ENCODE results near the gene UGT1A7. TPM values are rescaled to one million over a fixed set of nuclear protein-coding genes. Genes with fewer than 3 reads are reported as not detected.

UGT1A7 gene
- total and polyA plus RNA-seq, 9 of the 15 experiments (the other 6 are each of a cell fraction or from before 2014, with no cell fraction given) = not detected

- no peak for DNase-seq (ENCODE audit: extremely low read depth in 1 of 4, low spot score in 3 of 4)
- BruUV-seq (replicated peaks) = no TSS peak
These were observed 110.2 kb downstream of the UGT1A7 start for GRCh38 chr2:233791883-233792329.

More at GRCh38 chr2:233791883-233792329, 110.2 kb downstream of the UGT1A7 start:
- no peak overlapping the region for H2AFZ ChIP-seq (ENCODE audit: low read depth, low read length)
- no peak for TF ChIP-seq CC2D1A (IDR thresholded peaks at IDR 0.05)
- TF ChIP-seq FOXO4 (CRISPR knock-in tag; IDR thresholded peaks at IDR 0.05) = no peak
- TF ChIP-seq BACH1 (tag; IDR thresholded peaks at IDR 0.05) = no peak
- no peak for TF ChIP-seq CBX8 (IDR thresholded peaks at IDR 0.05; ENCODE audit: borderline replicate concordance, extremely low read depth, low read depth, low read length, poor library complexity, severe bottlenecking)
- TF ChIP-seq, protein P1, sequence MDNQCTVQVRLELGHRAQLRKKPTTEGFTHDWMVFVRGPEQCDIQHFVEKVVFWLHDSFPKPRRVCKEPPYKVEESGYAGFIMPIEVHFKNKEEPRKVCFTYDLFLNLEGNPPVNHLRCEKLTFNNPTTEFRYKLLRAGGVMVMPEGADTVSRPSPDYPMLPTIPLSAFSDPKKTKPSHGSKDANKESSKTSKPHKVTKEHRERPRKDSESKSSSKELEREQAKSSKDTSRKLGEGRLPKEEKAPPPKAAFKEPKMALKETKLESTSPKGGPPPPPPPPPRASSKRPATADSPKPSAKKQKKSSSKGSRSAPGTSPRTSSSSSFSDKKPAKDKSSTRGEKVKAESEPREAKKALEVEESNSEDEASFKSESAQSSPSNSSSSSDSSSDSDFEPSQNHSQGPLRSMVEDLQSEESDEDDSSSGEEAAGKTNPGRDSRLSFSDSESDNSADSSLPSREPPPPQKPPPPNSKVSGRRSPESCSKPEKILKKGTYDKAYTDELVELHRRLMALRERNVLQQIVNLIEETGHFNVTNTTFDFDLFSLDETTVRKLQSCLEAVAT (IDR thresholded peaks at IDR 0.05) = no peak
- no peak for TF ChIP-seq ZNF431 (CRISPR knock-in tag; IDR thresholded peaks at IDR 0.05)
- TF ChIP-seq ARNT (IDR thresholded peaks at IDR 0.05) = no peak
- no peak for TF ChIP-seq ZC3H8 (IDR thresholded peaks at IDR 0.05)
- no peak for TF ChIP-seq ZNF324 (CRISPR knock-in tag; IDR thresholded peaks at IDR 0.05)
- no peak for TF ChIP-seq OTX1 (CRISPR knock-in tag; IDR thresholded peaks at IDR 0.05)
- no peak for TF ChIP-seq ZNF75A (CRISPR knock-in tag; IDR thresholded peaks at IDR 0.05)
- TF ChIP-seq PTRF (tag; IDR thresholded peaks at IDR 0.05) = no peak
- TF ChIP-seq SAFB (IDR thresholded peaks at IDR 0.05; ENCODE audit: borderline replicate concordance, low read depth, low read length) = no peak
- TF ChIP-seq ZNF212 (CRISPR knock-in tag; IDR thresholded peaks at IDR 0.05) = no peak
- no peak for TF ChIP-seq KLF1 (tag; IDR thresholded peaks at IDR 0.05)
- no peak for TF ChIP-seq NUFIP1 (IDR thresholded peaks at IDR 0.05; ENCODE audit: partially characterized antibody)
- TF ChIP-seq ZNF444 (CRISPR knock-in tag; IDR thresholded peaks at IDR 0.05) = no peak
- TF ChIP-seq ZNF695 (CRISPR knock-in tag; IDR thresholded peaks at IDR 0.05) = no peak
- 0% methylated on average over 2 of the region's 9 CpGs for WGBS (ENCODE audit: insufficient coverage, low coverage, missing lambda C conversion rate)
- H3K9me3 ChIP-seq (replicated peaks; ENCODE audit: control insufficient read depth, insufficient read depth, low read depth, low read length) = no peaks in the 10 kb centered on the region
- in situ Hi-C loops (cut with MboI) (no loop called here), intact Hi-C loops (cut with micrococcal nuclease) (no loop called here)
- no peaks in the 10 kb centered on the region for H4K20me1 ChIP-seq (replicated peaks; ENCODE audit: control insufficient read depth, insufficient read depth, low read length)
- H3K4me2 ChIP-seq (ENCODE audit: insufficient read depth, low read length) = no peak overlapping the region
- no peak overlapping the region for H3K9ac ChIP-seq (ENCODE audit: insufficient read depth in 1 of 2, low read depth in 2 of 2, low read length in 2 of 2)
- H3K4me1 ChIP-seq (replicated peaks in 1 of 2; ENCODE audit: control insufficient read depth in 2 of 2, insufficient read depth in 2 of 2, low read length in 2 of 2) = no peaks in the 10 kb centered on the region; a peak in 1 of 5 replicates
- H3K4me3 ChIP-seq = no peak overlapping the region
- no peaks in the 10 kb centered on the region for H3K36me3 ChIP-seq (ENCODE audit: control insufficient read depth, insufficient read depth, low read length)
- H3K79me2 ChIP-seq (ENCODE audit: control insufficient read depth, insufficient read depth, low read length) = no peaks in the 10 kb centered on the region
- ChIA-PET CTCF (ENCODE audit: low intra/inter-chr PET ratio) (no interaction called here), POLR2A (interaction anchor here (1.1 kb wide), 1 partner anchor 29 kb away, joined by 4 read pairs; no protein-coding TSS in a partner anchor)
- ATAC-seq (no peak), FAIRE-seq (no peak)
- peaks cover 0 to 44% of the 10 kb centered on the region in 2 experiments; a peak in 2 of 5 replicates for H3K27me3 ChIP-seq (ENCODE audit: control insufficient read depth in 2 of 2, insufficient read depth in 2 of 2, low read length in 2 of 2)
- H3K27ac ChIP-seq (ENCODE audit: extremely low read depth, low read depth, low read length) = no peak overlapping the region
- H3K9me1 ChIP-seq (ENCODE audit: control insufficient read depth, insufficient read depth, low read length) = no peaks in the 10 kb centered on the region
